ENCODE measurements around the gene VPS8. TPM values are rescaled to one million over a fixed set of nuclear protein-coding genes. Genes with fewer than 3 reads are reported as not detected.

The VPS8 gene
- total and polyA plus RNA-seq, 4 donors: 4.2 to 34.9 (median 22.9) TPM

DNA sequence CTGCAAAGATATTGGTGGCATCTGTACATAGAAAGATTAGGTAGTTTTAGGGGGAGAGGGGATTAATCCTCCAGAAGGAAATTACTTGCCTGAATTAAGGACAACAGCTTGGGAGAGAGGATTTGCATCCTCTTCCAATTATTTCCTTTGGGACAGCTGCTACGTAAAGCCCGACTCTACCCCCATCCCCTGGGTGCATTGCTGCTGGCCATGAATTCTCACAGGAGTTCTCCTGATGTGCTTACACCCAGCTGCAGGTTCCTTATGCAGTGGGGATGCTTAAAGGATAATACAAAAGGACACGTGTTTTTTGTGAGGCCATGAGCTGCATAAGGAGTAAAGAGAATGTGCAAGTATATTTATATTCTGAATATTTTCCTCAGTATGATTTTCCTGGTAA is 132.3 kb downstream of the VPS8 start:
- WGBS: 95% methylated on average over 3 of the region's 3 CpGs
- H3K9ac ChIP-seq (ENCODE audit: low read depth in 1 of 2, low read length in 2 of 2): no peak overlapping the region
- TF ChIP-seq, protein P1, sequence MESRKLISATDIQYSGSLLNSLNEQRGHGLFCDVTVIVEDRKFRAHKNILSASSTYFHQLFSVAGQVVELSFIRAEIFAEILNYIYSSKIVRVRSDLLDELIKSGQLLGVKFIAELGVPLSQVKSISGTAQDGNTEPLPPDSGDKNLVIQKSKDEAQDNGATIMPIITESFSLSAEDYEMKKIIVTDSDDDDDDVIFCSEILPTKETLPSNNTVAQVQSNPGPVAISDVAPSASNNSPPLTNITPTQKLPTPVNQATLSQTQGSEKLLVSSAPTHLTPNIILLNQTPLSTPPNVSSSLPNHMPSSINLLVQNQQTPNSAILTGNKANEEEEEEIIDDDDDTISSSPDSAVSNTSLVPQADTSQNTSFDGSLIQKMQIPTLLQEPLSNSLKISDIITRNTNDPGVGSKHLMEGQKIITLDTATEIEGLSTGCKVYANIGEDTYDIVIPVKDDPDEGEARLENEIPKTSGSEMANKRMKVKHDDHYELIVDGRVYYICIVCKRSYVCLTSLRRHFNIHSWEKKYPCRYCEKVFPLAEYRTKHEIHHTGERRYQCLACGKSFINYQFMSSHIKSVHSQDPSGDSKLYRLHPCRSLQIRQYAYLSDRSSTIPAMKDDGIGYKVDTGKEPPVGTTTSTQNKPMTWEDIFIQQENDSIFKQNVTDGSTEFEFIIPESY (IDR thresholded peaks at IDR 0.05): no peak
- TF ChIP-seq EGR1 (IDR thresholded peaks at IDR 0.05; ENCODE audit: low read depth in 2 of 2) (no peak), CTCF (IDR thresholded peaks at IDR 0.05; ENCODE audit: low read depth, low read length, missing input control) (no peak), RXRA (IDR thresholded peaks at IDR 0.05) (no peak), YY1 (IDR thresholded peaks at IDR 0.05) (no peak), GABPA (IDR thresholded peaks at IDR 0.05 in 1 of 2, conservative IDR thresholded peaks at IDR 0.05 in 1 of 2) (no peak), SP1 (IDR thresholded peaks at IDR 0.05) (no peak), FOXA2 (IDR thresholded peaks at IDR 0.05) (no peak), HNF4A (conservative IDR thresholded peaks at IDR 0.05) (no peak), FOXA1 (IDR thresholded peaks at IDR 0.05) (no peak), TAF1 (conservative IDR thresholded peaks at IDR 0.05) (no peak)
- TF ChIP-seq, protein P2, sequence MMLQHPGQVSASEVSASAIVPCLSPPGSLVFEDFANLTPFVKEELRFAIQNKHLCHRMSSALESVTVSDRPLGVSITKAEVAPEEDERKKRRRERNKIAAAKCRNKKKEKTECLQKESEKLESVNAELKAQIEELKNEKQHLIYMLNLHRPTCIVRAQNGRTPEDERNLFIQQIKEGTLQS (IDR thresholded peaks at IDR 0.05): no peak
- TF ChIP-seq, protein P3, sequence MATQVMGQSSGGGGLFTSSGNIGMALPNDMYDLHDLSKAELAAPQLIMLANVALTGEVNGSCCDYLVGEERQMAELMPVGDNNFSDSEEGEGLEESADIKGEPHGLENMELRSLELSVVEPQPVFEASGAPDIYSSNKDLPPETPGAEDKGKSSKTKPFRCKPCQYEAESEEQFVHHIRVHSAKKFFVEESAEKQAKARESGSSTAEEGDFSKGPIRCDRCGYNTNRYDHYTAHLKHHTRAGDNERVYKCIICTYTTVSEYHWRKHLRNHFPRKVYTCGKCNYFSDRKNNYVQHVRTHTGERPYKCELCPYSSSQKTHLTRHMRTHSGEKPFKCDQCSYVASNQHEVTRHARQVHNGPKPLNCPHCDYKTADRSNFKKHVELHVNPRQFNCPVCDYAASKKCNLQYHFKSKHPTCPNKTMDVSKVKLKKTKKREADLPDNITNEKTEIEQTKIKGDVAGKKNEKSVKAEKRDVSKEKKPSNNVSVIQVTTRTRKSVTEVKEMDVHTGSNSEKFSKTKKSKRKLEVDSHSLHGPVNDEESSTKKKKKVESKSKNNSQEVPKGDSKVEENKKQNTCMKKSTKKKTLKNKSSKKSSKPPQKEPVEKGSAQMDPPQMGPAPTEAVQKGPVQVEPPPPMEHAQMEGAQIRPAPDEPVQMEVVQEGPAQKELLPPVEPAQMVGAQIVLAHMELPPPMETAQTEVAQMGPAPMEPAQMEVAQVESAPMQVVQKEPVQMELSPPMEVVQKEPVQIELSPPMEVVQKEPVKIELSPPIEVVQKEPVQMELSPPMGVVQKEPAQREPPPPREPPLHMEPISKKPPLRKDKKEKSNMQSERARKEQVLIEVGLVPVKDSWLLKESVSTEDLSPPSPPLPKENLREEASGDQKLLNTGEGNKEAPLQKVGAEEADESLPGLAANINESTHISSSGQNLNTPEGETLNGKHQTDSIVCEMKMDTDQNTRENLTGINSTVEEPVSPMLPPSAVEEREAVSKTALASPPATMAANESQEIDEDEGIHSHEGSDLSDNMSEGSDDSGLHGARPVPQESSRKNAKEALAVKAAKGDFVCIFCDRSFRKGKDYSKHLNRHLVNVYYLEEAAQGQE (IDR thresholded peaks at IDR 0.05): no peak
- H3K36me3 ChIP-seq (ENCODE audit: control insufficient read depth in 4 of 4, insufficient read depth in 3 of 4, low read depth in 1 of 4, low read length in 3 of 4): peaks cover 2 to 11% (median 6%) of the 10 kb centered on the region in 4 donors
- no peak overlapping the region for H3K4me3 ChIP-seq (ENCODE audit: low read depth in 1 of 3, low read length in 3 of 3)
- DNase-seq (ENCODE audit: low spot score): no peak
- no peaks in the 10 kb centered on the region for H3K27me3 ChIP-seq (ENCODE audit: control insufficient read depth in 4 of 4, insufficient read depth in 4 of 4, low read length in 3 of 4)
- no peaks in the 10 kb centered on the region for H3K9me3 ChIP-seq (ENCODE audit: control insufficient read depth in 4 of 4, low read length in 3 of 4)
- no peak overlapping the region for H3K27ac ChIP-seq (ENCODE audit: low read depth in 1 of 2, low read length in 2 of 2)
- no peaks in the 10 kb centered on the region for H3K4me1 ChIP-seq (ENCODE audit: control insufficient read depth in 4 of 4, insufficient read depth in 4 of 4, low read length in 3 of 4)

DNA sequence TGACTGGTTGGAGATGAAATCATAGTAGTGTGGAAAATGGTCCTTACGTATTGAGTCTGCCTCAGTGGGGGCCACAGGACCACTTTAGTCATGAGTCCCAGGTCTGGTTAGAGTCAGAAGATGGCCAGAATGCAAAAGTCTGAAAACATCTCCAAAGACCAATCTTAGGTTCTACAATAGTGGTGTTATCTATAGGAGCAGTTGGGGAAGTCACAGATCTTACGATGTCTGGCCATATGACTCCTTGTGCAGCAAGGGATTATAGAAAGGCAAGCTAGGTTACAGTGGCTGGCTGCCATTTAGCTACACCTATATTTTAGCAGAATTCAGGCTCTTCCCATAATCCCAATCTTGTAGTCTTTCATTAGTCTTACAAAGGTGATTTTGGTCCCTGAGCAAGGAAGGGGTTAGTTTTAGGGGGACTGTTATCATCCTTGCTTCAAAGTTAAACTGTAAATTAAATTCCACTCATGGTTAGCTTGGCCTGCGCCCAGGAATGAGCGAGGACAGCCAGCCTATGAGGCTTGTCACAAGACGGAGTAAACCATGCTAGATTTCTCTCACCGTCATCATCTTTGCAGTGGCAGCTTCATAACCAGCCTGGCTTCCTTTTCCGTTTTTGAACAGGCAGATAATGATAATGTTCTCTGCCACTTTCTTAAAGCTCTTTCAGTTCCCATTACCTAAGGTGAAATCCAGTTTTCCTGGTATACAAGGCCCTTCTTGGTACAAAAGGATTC is 134.1 kb downstream of the VPS8 start:
- Histone ChIP-seq H3K27ac (ENCODE audit: low read depth in 1 of 2, low read length in 2 of 2) (no peak overlapping the region), H3K9ac (ENCODE audit: low read depth in 1 of 2, low read length in 2 of 2) (no peak overlapping the region), H3K36me3 (ENCODE audit: control insufficient read depth in 4 of 4, insufficient read depth in 3 of 4, low read depth in 1 of 4, low read length in 3 of 4) (peaks cover 0 to 7% (median 4%) of the 10 kb centered on the region in 4 donors), H3K9me3 (ENCODE audit: control insufficient read depth in 4 of 4, low read length in 3 of 4) (no peaks in the 10 kb centered on the region), H3K4me1 (ENCODE audit: control insufficient read depth in 4 of 4, insufficient read depth in 4 of 4, low read length in 3 of 4) (no peaks in the 10 kb centered on the region), H3K4me3 (ENCODE audit: low read depth in 1 of 3, low read length in 3 of 3) (no peak overlapping the region), H3K27me3 (ENCODE audit: control insufficient read depth in 4 of 4, insufficient read depth in 4 of 4, low read length in 3 of 4) (no peaks in the 10 kb centered on the region)
- TF ChIP-seq JUND (IDR thresholded peaks at IDR 0.05): no peak
- no peak for TF ChIP-seq EGR1 (IDR thresholded peaks at IDR 0.05; ENCODE audit: low read depth in 2 of 2)
- TF ChIP-seq FOXA2 (IDR thresholded peaks at IDR 0.05): no peak
- TF ChIP-seq, protein P3 (IDR thresholded peaks at IDR 0.05): no peak
- TF ChIP-seq, protein P2 (IDR thresholded peaks at IDR 0.05): no peak
- TF ChIP-seq GABPA (IDR thresholded peaks at IDR 0.05 in 1 of 2, conservative IDR thresholded peaks at IDR 0.05 in 1 of 2): no peak
- no peak for TF ChIP-seq RAD21 (IDR thresholded peaks at IDR 0.05)
- no peak for DNase-seq (ENCODE audit: low spot score)
- 85% methylated on average over 7 of the region's 7 CpGs for WGBS

Data from liver (tissue), 9 donors.